ENCODE data around the gene THYN1.

DNA sequence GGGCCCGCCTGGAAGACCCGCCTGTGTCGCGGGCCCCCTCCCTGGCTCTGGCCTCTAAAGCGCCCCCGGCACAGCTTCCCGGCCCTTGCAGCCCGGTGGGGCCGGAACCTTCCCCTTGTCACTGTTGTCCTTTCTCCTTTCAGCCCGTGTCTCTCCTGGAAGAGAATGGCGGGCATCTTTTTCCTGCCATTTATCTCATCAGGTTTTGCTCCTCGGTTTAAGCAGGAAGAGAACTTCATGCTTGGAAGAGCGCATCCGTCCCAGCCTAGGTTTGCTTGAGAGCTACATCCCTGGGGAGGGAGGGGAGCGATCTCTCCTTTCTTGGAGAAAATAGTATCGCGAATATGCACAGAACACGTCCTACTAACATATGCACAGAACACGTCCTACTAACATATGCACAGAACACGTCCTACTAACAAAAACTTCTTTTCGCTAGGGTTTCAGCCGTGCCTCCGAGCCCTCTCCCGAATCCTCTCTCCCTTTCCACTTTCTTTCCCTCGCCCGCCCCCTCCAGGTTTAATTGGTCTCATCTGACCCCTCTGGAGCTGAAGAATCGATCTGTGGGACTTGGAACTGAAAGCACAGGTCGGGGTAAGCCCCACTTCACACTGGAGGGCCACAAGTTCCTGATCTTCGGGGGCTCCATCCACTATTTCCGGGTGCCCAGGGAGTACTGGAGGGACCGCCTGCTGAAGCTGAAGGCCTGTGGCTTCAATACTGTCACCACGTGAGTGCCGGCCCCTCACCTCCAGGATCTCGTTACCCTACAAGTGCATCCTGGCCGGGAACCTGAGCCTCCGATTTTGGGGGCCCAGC is 24.2 kb upstream of the THYN1 start:
- TF ChIP-seq POLR2A (IDR thresholded peaks at IDR 0.05) = no peak
- TF ChIP-seq, protein P1, sequence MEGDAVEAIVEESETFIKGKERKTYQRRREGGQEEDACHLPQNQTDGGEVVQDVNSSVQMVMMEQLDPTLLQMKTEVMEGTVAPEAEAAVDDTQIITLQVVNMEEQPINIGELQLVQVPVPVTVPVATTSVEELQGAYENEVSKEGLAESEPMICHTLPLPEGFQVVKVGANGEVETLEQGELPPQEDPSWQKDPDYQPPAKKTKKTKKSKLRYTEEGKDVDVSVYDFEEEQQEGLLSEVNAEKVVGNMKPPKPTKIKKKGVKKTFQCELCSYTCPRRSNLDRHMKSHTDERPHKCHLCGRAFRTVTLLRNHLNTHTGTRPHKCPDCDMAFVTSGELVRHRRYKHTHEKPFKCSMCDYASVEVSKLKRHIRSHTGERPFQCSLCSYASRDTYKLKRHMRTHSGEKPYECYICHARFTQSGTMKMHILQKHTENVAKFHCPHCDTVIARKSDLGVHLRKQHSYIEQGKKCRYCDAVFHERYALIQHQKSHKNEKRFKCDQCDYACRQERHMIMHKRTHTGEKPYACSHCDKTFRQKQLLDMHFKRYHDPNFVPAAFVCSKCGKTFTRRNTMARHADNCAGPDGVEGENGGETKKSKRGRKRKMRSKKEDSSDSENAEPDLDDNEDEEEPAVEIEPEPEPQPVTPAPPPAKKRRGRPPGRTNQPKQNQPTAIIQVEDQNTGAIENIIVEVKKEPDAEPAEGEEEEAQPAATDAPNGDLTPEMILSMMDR (IDR thresholded peaks at IDR 0.05 in 8 of 11, conservative IDR thresholded peaks at IDR 0.05 in 3 of 11) = no peak

Measured in spleen (tissue), 7 donors.